T-cell (primary cell): ENCODE measurements around the gene PER2. TPM values are rescaled to one million over a fixed set of nuclear protein-coding genes. Genes with fewer than 3 reads are reported as not detected.
A peak's percentile ranks its signal among the peaks of the same experiment; 100 is the strongest.

Source experiments
- ATAC-seq, 4 experiments: fragments of 200-7000 bp in 3 of 4; fragments of 150-1000 bp in 1 of 4; cut with Tn5 transposase; replicated peaks in 1 of 4; 1 replicate in 3 of 4; 2 replicates in 1 of 4; pipeline ENCODE4 v1.10.0; 2021; ENCODE audit warnings: moderate library complexity in 3 of 4, mild to moderate bottlenecking in 2 of 4, moderate number of reproducible peaks in 1 of 4
- CTCF ChIA-PET, 2 donors: fragments of 300-600 bp; sonication (Branson Sonifier 250); formaldehyde crosslinking; loops; one replicate each; lab custom pipeline; 2022; ENCODE audit warnings: antibody characterized with exemption in 2 of 2; lab: Charles Lee
- POLR2A ChIA-PET, 2 donors: fragments of 300-600 bp; sonication (Branson Sonifier 250); formaldehyde crosslinking; loops; one replicate each; lab custom pipeline; 2022; ENCODE audit warnings: antibody characterized with exemption in 2 of 2; lab: Charles Lee
- DNase-seq, 35 experiments: peaks; one replicate each; pipeline versions ENCODE4 v3.0.0 to v3.0.0-alpha.2; 2013 to 2023
- H3K27ac ChIP-seq: one replicate; pipeline ENCODE4 v1.5.1; 2013; ENCODE audit warnings: low read length
- H3K27me3 ChIP-seq, 2 experiments: replicated peaks in 1 of 2; 1 replicate in 1 of 2; 2 replicates in 1 of 2; pipeline versions ENCODE4 v1.6.1 to v1.7.0; 2013; ENCODE audit warnings: low read length in 1 of 2, mixed read lengths in 1 of 2; ENCODE audit not compliant: control insufficient read depth in 2 of 2, insufficient read depth in 2 of 2; ENCODE audit errors: extremely low read depth in 1 of 2
- H3K36me3 ChIP-seq, 2 donors: 1 replicate in 1 of 2; 2 replicates in 1 of 2; pipeline versions ENCODE4 v1.6.1 to v1.7.0; 2013; ENCODE audit warnings: low read length in 1 of 2; ENCODE audit not compliant: control insufficient read depth in 2 of 2, insufficient read depth in 1 of 2; ENCODE audit errors: extremely low read depth in 1 of 2
- H3K4me1 ChIP-seq, 2 experiments: 1 replicate in 1 of 2; 2 replicates in 1 of 2; pipeline versions ENCODE4 v1.6.1 to v1.7.0; 2013; ENCODE audit warnings: low read length in 2 of 2, mixed read lengths in 1 of 2; ENCODE audit not compliant: insufficient read depth in 2 of 2, control insufficient read depth in 1 of 2; ENCODE audit errors: extremely low read depth in 1 of 2
- H3K4me3 ChIP-seq, 2 donors: 1 replicate in 1 of 2; 2 replicates in 1 of 2; pipeline versions ENCODE4 v1.5.1 to v1.7.0; 2013; ENCODE audit warnings: mild to moderate bottlenecking in 2 of 2, low read length in 1 of 2, moderate library complexity in 1 of 2; ENCODE audit not compliant: control insufficient read depth in 1 of 2; ENCODE audit errors: extremely low read depth in 1 of 2
- H3K9me3 ChIP-seq: 2 replicates; pipeline ENCODE4 v1.7.0; 2013
- H3K27ac Mint-ChIP-seq, 2 donors: one replicate each; pipeline ENCODE4 v1.8.0; 2020 to 2021; ENCODE audit warnings: mild to moderate bottlenecking in 2 of 2, mixed read lengths in 2 of 2
- H3K27me3 Mint-ChIP-seq, 2 donors: one replicate each; pipeline ENCODE4 v1.8.0; 2021 to 2022; ENCODE audit warnings: mixed read lengths in 2 of 2
- H3K36me3 Mint-ChIP-seq: one replicate; pipeline ENCODE4 v1.8.0; 2021; ENCODE audit warnings: mixed read lengths
- H3K4me1 Mint-ChIP-seq, 3 donors: one replicate each; pipeline ENCODE4 v1.8.0; 2020 to 2022; ENCODE audit warnings: mixed read lengths in 3 of 3, mild to moderate bottlenecking in 1 of 3
- H3K4me3 Mint-ChIP-seq, 3 donors: one replicate each; pipeline ENCODE4 v1.8.0; 2020 to 2022; ENCODE audit warnings: mild to moderate bottlenecking in 3 of 3, mixed read lengths in 3 of 3, moderate library complexity in 3 of 3
- H3K9me3 Mint-ChIP-seq, 3 donors: one replicate each; pipeline ENCODE4 v1.8.0; 2020 to 2022; ENCODE audit warnings: mixed read lengths in 3 of 3
- WGBS: methylation state at CpG from one replicate; pipeline ENCODE4 v1.1.5; 2013; ENCODE audit warnings: missing lambda C conversion rate; ENCODE audit not compliant: insufficient coverage; 5-methylcytosine and 5-hydroxymethylcytosine counted together
- total RNA-seq, 35 experiments: library from RNA in 6 of 35; stranded (reverse) in 6 of 35; fragments of 120-200 nt in 1 of 35; gene quantifications; one replicate each; pipeline versions ENCODE4 v1.2.1 to v1.2.4 and lab custom pipeline; 2013 to 2026

PER2 gene
- total RNA-seq, 5 donors from 2014 or later (not counting 1 experiment from before 2014, with no cell fraction given) = 9.3 to 24.5 (median 13.0) TPM

- H3K9me3 Mint-ChIP-seq = no peaks in the 10 kb centered on the region
- H3K9me3 ChIP-seq = no peaks in the 10 kb centered on the region
- DNase-seq (no peak), ATAC-seq (no peak)
- H3K27ac Mint-ChIP-seq = no peak overlapping the region
- H3K4me1 ChIP-seq = peaks cover 0 to 22% of the 10 kb centered on the region in 2 experiments
- 90% methylated on average over 5 of the region's 7 CpGs for WGBS
- no peak overlapping the region for H3K4me3 Mint-ChIP-seq
- POLR2A ChIA-PET = interaction anchor here (0.6 kb wide), 2 partner anchors 44 to 478 kb away, joined by 3 to 19 read pairs; no protein-coding TSS in a partner anchor
- peaks cover 3 to 8% (median 5%) of the 10 kb centered on the region in 3 donors for H3K4me1 Mint-ChIP-seq
- peaks cover 4 to 6% of the 10 kb centered on the region in 2 donors for H3K36me3 ChIP-seq
- H3K27me3 ChIP-seq = peaks cover 3 to 15% of the 10 kb centered on the region in 2 experiments
- CTCF ChIA-PET = interaction anchor here in 1 of 2 donors (1.4 kb wide), 1 partner anchor 12 kb away, joined by 5 read pairs; no protein-coding TSS in a partner anchor
- peaks cover 19% of the 10 kb centered on the region for H3K36me3 Mint-ChIP-seq
- no peak overlapping the region for H3K4me3 ChIP-seq
- no peaks in the 10 kb centered on the region for H3K27me3 Mint-ChIP-seq
- H3K27ac ChIP-seq = no peak overlapping the region
Measured at GRCh38 chr2:238242731-238243495, 45.5 kb downstream of the PER2 start.

- H3K4me1 Mint-ChIP-seq = peaks cover 3 to 8% (median 5%) of the 10 kb centered on the region in 3 donors
Measured at GRCh38 chr2:238241970-238242369, 46.4 kb downstream of the PER2 start.

GRCh38 chr2:238240757-238241711 lies 47.4 kb downstream of the PER2 start:
- Mint-ChIP-seq H3K9me3 (no peaks in the 10 kb centered on the region), H3K4me3 (peak overlapping the region; percentile 44 to 87 (median 63)), H3K4me1 (peaks cover 3 to 8% (median 5%) of the 10 kb centered on the region in 3 donors), H3K36me3 (peaks cover 9% of the 10 kb centered on the region), H3K27ac (no peak overlapping the region), H3K27me3 (peaks cover 1 to 8% of the 10 kb centered on the region in 2 donors)
- H3K4me1 ChIP-seq = peaks cover 0 to 22% of the 10 kb centered on the region in 2 experiments
- no peak overlapping the region for H3K27ac ChIP-seq
- H3K27me3 ChIP-seq = peaks cover 16 to 32% of the 10 kb centered on the region in 2 experiments
- WGBS = 17% methylated on average over 59 of the region's 71 CpGs
- peak overlapping the region in 1 of 2 donors; percentile 47 for H3K4me3 ChIP-seq
- DNase-seq (peak in 7 of 35 experiments; percentile 12 to 49 (median 23)), ATAC-seq (no peak)
- POLR2A ChIA-PET = no interaction called here
- H3K9me3 ChIP-seq = no peaks in the 10 kb centered on the region
- H3K36me3 ChIP-seq = peaks cover 0 to 6% of the 10 kb centered on the region in 2 donors
- CTCF ChIA-PET = no interaction called here

More at GRCh38 chr2:238241970-238242369, 46.4 kb downstream of the PER2 start:
- no CpG with 5 or more reads among the region's 2 CpGs for WGBS
- H3K36me3 ChIP-seq = peaks cover under 1 to 6% of the 10 kb centered on the region in 2 donors
- ATAC-seq (no peak), DNase-seq (no peak)
- Mint-ChIP-seq H3K27me3 (peaks cover 0 to 3% of the 10 kb centered on the region in 2 donors), H3K4me3 (peak overlapping the region; percentile 44 to 87 (median 63)), H3K9me3 (no peaks in the 10 kb centered on the region), H3K36me3 (peaks cover 13% of the 10 kb centered on the region), H3K27ac (peak overlapping the region in 1 of 2 donors; percentile 22)
- H3K9me3 ChIP-seq = no peaks in the 10 kb centered on the region
- H3K4me1 ChIP-seq = peaks cover 0 to 22% of the 10 kb centered on the region in 2 experiments
- no peak overlapping the region for H3K27ac ChIP-seq
- H3K27me3 ChIP-seq = peaks cover 7 to 23% of the 10 kb centered on the region in 2 experiments
- H3K4me3 ChIP-seq = no peak overlapping the region
- CTCF ChIA-PET = interaction anchor here in 1 of 2 donors (1.4 kb wide), 1 partner anchor 11 kb away, joined by 5 read pairs; no protein-coding TSS in a partner anchor
- POLR2A ChIA-PET = interaction anchor here in 1 of 2 donors (0.6 kb wide), 1 partner anchor 43 kb away, joined by 3 read pairs; no protein-coding TSS in a partner anchor

GRCh38 chr2:238239863-238240756 lies 48.3 kb downstream of the PER2 start, which contains the start of gene HES6:
HES6 (minus strand) TSS chr2:238240038; CDS start chr2:238239905, 133 bp downstream.
- POLR2A ChIA-PET = no interaction called here
- Histone ChIP-seq H3K27me3 (peaks cover 17 to 40% of the 10 kb centered on the region in 2 experiments), H3K27ac (no peak within 1 kb of the TSS), H3K9me3 (no peaks in the 10 kb centered on the region), H3K4me3 (peak within 1 kb of the TSS; percentile 51 to 66), H3K36me3 (peaks cover 0 to 1% of the 10 kb centered on the region in 2 donors), H3K4me1 (peaks cover 0 to 22% of the 10 kb centered on the region in 2 experiments)
- Mint-ChIP-seq H3K27ac (peak within 1 kb of the TSS in 1 of 2 donors; percentile 55), H3K4me3 (peak within 1 kb of the TSS; percentile 83 to 92 (median 87)), H3K27me3 (peaks cover 10 to 17% of the 10 kb centered on the region in 2 donors), H3K9me3 (no peaks in the 10 kb centered on the region), H3K4me1 (peaks cover 3 to 8% (median 5%) of the 10 kb centered on the region in 3 donors), H3K36me3 (peaks cover 2% of the 10 kb centered on the region)
- WGBS = 1% methylated on average over 81 of the region's 105 CpGs
- ATAC-seq (peak; percentile 83 to 86 (median 84)), DNase-seq (peak; percentile 31 to 86 (median 64))
- CTCF ChIA-PET = no interaction called here

GRCh38 chr2:238239543-238239862 lies 48.9 kb downstream of the PER2 start:
- Histone ChIP-seq H3K9me3 (no peaks in the 10 kb centered on the region), H3K4me3 (peak overlapping the region in 1 of 2 donors; percentile 66), H3K27ac (no peak overlapping the region), H3K27me3 (peaks cover 17 to 45% of the 10 kb centered on the region in 2 experiments), H3K4me1 (peaks cover 0 to 26% of the 10 kb centered on the region in 2 experiments), H3K36me3 (no peaks in the 10 kb centered on the region)
- ATAC-seq (peak in 3 of 4 experiments; percentile 39 to 47 (median 43)), DNase-seq (peak in 12 of 35 experiments; percentile 15 to 46 (median 27))
- whole genome bisulfite sequencing = under 1% methylated on average over 43 of the region's 43 CpGs
- Mint-ChIP-seq H3K36me3 (no peaks in the 10 kb centered on the region), H3K27ac (no peak overlapping the region), H3K4me3 (peak overlapping the region in 2 of 3 donors; percentile 9 to 87), H3K27me3 (peaks cover 12 to 19% of the 10 kb centered on the region in 2 donors), H3K4me1 (peaks cover 3 to 10% (median 5%) of the 10 kb centered on the region in 3 donors), H3K9me3 (no peaks in the 10 kb centered on the region)
- ChIA-PET CTCF (no interaction called here), POLR2A (interaction anchor here in 1 of 2 donors (0.7 kb wide), 1 partner anchor 38 kb away, joined by 6 read pairs; no protein-coding TSS in a partner anchor)
